ENCODE results near the gene AP3B1.

AP3B1 gene

GRCh38 chr5:78242001-78242400, 52.5 kb downstream of the AP3B1 start:
- no peaks in the 10 kb centered on the region for H3K9me3 ChIP-seq (ENCODE audit: low read length)
- no peaks in the 10 kb centered on the region for H4K20me1 ChIP-seq (ENCODE audit: insufficient read depth, low read length)
- no peak for TF ChIP-seq EZH2 (IDR thresholded peaks at IDR 0.05; ENCODE audit: borderline replicate concordance, low read length)
- TF ChIP-seq CTCF (IDR thresholded peaks at IDR 0.05; ENCODE audit: low read length) = no peak
- H2AFZ ChIP-seq (ENCODE audit: low read length) = no peak overlapping the region
- no peak overlapping the region for H3K9ac ChIP-seq (ENCODE audit: low read length)
- H3K27me3 ChIP-seq (ENCODE audit: insufficient read depth, low read length) = no peaks in the 10 kb centered on the region
- no peaks in the 10 kb centered on the region for H3F3A ChIP-seq (ENCODE audit: insufficient read depth, low read length)
- no peaks in the 10 kb centered on the region for H3K9me2 ChIP-seq (ENCODE audit: low read depth, low read length)
- no peak overlapping the region for H3K27ac ChIP-seq (ENCODE audit: low read depth, low read length, poor library complexity, severe bottlenecking)
- H3K4me2 ChIP-seq (ENCODE audit: low read length) = no peak overlapping the region
- H3K79me2 ChIP-seq (ENCODE audit: insufficient read depth, low read length) = no peaks in the 10 kb centered on the region
- no peaks in the 10 kb centered on the region for H3K4me1 ChIP-seq (ENCODE audit: insufficient read depth, low read length, severe bottlenecking)
- peaks cover 15% of the 10 kb centered on the region; the same call in 1 of the 2 replicates for H3K36me3 ChIP-seq (ENCODE audit: insufficient read depth, low read length)
- H3K4me3 ChIP-seq (ENCODE audit: low read depth, low read length, poor library complexity, severe bottlenecking) = no peak overlapping the region

- no peak overlapping the region for H2AFZ ChIP-seq (ENCODE audit: low read length)
- peaks cover 15% of the 10 kb centered on the region; the same call in 1 of the 2 replicates for H3K36me3 ChIP-seq (ENCODE audit: insufficient read depth, low read length)
- no peaks in the 10 kb centered on the region for H3K4me1 ChIP-seq (ENCODE audit: insufficient read depth, low read length, severe bottlenecking)
- no peak for TF ChIP-seq EZH2 (IDR thresholded peaks at IDR 0.05; ENCODE audit: borderline replicate concordance, low read length)
- TF ChIP-seq CTCF (IDR thresholded peaks at IDR 0.05; ENCODE audit: low read length) = no peak
- no peaks in the 10 kb centered on the region for H3F3A ChIP-seq (ENCODE audit: insufficient read depth, low read length)
- no peaks in the 10 kb centered on the region for H3K27me3 ChIP-seq (ENCODE audit: insufficient read depth, low read length)
- H3K9ac ChIP-seq (ENCODE audit: low read length) = no peak overlapping the region
- no peaks in the 10 kb centered on the region for H4K20me1 ChIP-seq (ENCODE audit: insufficient read depth, low read length)
- H3K4me3 ChIP-seq (ENCODE audit: low read depth, low read length, poor library complexity, severe bottlenecking) = no peak overlapping the region
- no peaks in the 10 kb centered on the region for H3K79me2 ChIP-seq (ENCODE audit: insufficient read depth, low read length)
- no peak overlapping the region for H3K4me2 ChIP-seq (ENCODE audit: low read length)
- no peaks in the 10 kb centered on the region for H3K9me2 ChIP-seq (ENCODE audit: low read depth, low read length)
- no peaks in the 10 kb centered on the region for H3K9me3 ChIP-seq (ENCODE audit: low read length)
- H3K27ac ChIP-seq (ENCODE audit: low read depth, low read length, poor library complexity, severe bottlenecking) = no peak overlapping the region
These were observed 56.6 kb downstream of the AP3B1 start for GRCh38 chr5:78237911-78238310.

- Histone ChIP-seq H3F3A (ENCODE audit: insufficient read depth, low read length) (no peaks in the 10 kb centered on the region), H2AFZ (ENCODE audit: low read length) (no peak overlapping the region), H3K79me2 (ENCODE audit: insufficient read depth, low read length) (no peaks in the 10 kb centered on the region), H3K9me2 (ENCODE audit: low read depth, low read length) (no peaks in the 10 kb centered on the region), H3K27ac (ENCODE audit: low read depth, low read length, poor library complexity, severe bottlenecking) (no peak overlapping the region), H3K4me3 (ENCODE audit: low read depth, low read length, poor library complexity, severe bottlenecking) (no peak overlapping the region), H4K20me1 (ENCODE audit: insufficient read depth, low read length) (no peaks in the 10 kb centered on the region), H3K4me2 (ENCODE audit: low read length) (no peak overlapping the region), H3K9ac (ENCODE audit: low read length) (no peak overlapping the region), H3K9me3 (ENCODE audit: low read length) (no peaks in the 10 kb centered on the region), H3K27me3 (ENCODE audit: insufficient read depth, low read length) (no peaks in the 10 kb centered on the region), H3K36me3 (ENCODE audit: insufficient read depth, low read length) (peaks cover 15% of the 10 kb centered on the region; the same call in 1 of the 2 replicates), H3K4me1 (ENCODE audit: insufficient read depth, low read length, severe bottlenecking) (no peaks in the 10 kb centered on the region)
- TF ChIP-seq EZH2 (IDR thresholded peaks at IDR 0.05; ENCODE audit: borderline replicate concordance, low read length) = no peak
- TF ChIP-seq CTCF (IDR thresholded peaks at IDR 0.05; ENCODE audit: low read length) = no peak
These were observed 58.5 kb downstream of the AP3B1 start for GRCh38 chr5:78236046-78236445.

Data from OCI-LY1 (cell line).